ENCODE results near the gene TMEM178A. TPM values are rescaled to one million over a fixed set of nuclear protein-coding genes. Genes with fewer than 3 reads are reported as not detected.

TMEM178A gene
- total RNA-seq, 4 donors from 2014 or later: 0.68 to 1.4 (median 1.1) TPM

DNA sequence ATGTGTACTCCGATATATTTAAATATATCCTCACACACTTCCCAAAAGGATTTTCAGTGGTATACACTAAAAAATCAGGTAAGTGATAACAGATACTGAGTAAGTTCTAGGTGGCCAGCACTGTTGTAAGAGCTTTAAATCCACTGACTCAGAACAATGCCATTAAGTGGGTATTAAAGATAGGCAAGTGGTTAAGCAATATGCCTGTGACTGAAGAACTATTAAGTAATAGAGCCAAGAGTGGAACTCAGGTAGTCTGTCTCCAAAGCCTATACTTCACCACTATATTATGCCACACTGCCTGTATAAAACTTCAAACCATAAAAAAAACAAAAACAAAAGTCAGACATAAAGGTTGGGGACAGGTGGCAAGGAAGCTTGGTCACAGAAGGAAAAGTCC is 76.2 kb downstream of the TMEM178A start:
- 98 to 100% methylated on average over 1 of the region's 1 CpG for WGBS, 2 donors
- no peak overlapping the region for H3K4me3 ChIP-seq (ENCODE audit: low read depth, poor library complexity, severe bottlenecking)
- TF ChIP-seq, protein P1, sequence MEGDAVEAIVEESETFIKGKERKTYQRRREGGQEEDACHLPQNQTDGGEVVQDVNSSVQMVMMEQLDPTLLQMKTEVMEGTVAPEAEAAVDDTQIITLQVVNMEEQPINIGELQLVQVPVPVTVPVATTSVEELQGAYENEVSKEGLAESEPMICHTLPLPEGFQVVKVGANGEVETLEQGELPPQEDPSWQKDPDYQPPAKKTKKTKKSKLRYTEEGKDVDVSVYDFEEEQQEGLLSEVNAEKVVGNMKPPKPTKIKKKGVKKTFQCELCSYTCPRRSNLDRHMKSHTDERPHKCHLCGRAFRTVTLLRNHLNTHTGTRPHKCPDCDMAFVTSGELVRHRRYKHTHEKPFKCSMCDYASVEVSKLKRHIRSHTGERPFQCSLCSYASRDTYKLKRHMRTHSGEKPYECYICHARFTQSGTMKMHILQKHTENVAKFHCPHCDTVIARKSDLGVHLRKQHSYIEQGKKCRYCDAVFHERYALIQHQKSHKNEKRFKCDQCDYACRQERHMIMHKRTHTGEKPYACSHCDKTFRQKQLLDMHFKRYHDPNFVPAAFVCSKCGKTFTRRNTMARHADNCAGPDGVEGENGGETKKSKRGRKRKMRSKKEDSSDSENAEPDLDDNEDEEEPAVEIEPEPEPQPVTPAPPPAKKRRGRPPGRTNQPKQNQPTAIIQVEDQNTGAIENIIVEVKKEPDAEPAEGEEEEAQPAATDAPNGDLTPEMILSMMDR (IDR thresholded peaks at IDR 0.05): no peak
- no peak for TF ChIP-seq POLR2A (IDR thresholded peaks at IDR 0.05)
- intact Hi-C loops (cut with DNase I; ENCODE audit: low total_unique reads): no loop called here
- DNase-seq (ENCODE audit: low spot score in 2 of 2): no peak

GRCh38 chr2:39743269-39743776 is 77.6 kb downstream of the TMEM178A start:
- 24 to 27% methylated on average over 1 of the region's 1 CpG for WGBS, 2 donors
- DNase-seq (ENCODE audit: low spot score in 2 of 2): no peak
- H3K4me3 ChIP-seq (ENCODE audit: low read depth, poor library complexity, severe bottlenecking): no peak overlapping the region
- intact Hi-C loops (cut with DNase I; ENCODE audit: low total_unique reads): no loop called here
- TF ChIP-seq, protein P1 (IDR thresholded peaks at IDR 0.05): no peak
- no peak for TF ChIP-seq POLR2A (IDR thresholded peaks at IDR 0.05)

- intact Hi-C loops (cut with DNase I; ENCODE audit: low total_unique reads): no loop called here
- no peak for TF ChIP-seq POLR2A (IDR thresholded peaks at IDR 0.05)
- TF ChIP-seq, protein P1 (IDR thresholded peaks at IDR 0.05): no peak
- DNase-seq (ENCODE audit: low spot score in 2 of 2): no peak
- WGBS, 2 donors: 89 to 96% methylated on average over 1 of the region's 1 CpG
- no peak overlapping the region for H3K4me3 ChIP-seq (ENCODE audit: low read depth, poor library complexity, severe bottlenecking)
Observed at GRCh38 chr2:39755466-39755865, 89.7 kb downstream of the TMEM178A start.

DNA sequence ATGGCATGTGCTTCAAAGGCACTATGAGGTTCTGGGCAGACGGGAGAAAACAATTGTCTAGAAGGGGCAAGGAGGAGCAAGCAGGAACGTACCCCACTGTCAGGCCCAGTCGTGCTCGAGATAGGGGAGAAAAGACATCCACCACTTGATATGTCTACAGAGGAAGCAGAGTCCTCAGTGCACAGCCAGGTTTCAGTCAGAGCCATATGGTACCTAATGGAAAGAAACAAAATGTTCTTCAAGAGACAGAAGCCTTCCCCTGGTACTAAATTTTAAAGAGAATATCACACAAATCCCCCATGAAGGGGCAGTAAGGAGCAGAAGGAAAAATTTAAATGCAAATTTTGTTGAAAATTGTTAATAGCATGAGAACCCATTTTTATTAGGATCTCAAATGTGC is 91.4 kb downstream of the TMEM178A start:
- intact Hi-C loops (cut with DNase I; ENCODE audit: low total_unique reads): no loop called here
- DNase-seq (ENCODE audit: low spot score in 2 of 2): no peak
- no peak overlapping the region for H3K4me3 ChIP-seq (ENCODE audit: low read depth, poor library complexity, severe bottlenecking)
- WGBS, 2 donors: 95 to 98% methylated on average over 4 of the region's 4 CpGs
- TF ChIP-seq POLR2A (IDR thresholded peaks at IDR 0.05): no peak
- TF ChIP-seq, protein P1 (IDR thresholded peaks at IDR 0.05): no peak

- intact Hi-C loops (cut with DNase I; ENCODE audit: low total_unique reads): no loop called here
- DNase-seq (ENCODE audit: low spot score in 2 of 2): no peak
- 88 to 95% methylated on average over 2 of the region's 2 CpGs for WGBS, 2 donors
- no peak overlapping the region for H3K4me3 ChIP-seq (ENCODE audit: low read depth, poor library complexity, severe bottlenecking)
- no peak for TF ChIP-seq POLR2A (IDR thresholded peaks at IDR 0.05)
- TF ChIP-seq, protein P1 (IDR thresholded peaks at IDR 0.05): no peak
Observed at GRCh38 chr2:39762448-39762847, 96.7 kb downstream of the TMEM178A start.

Other genes starting within 250 kb of the TMEM178A start
- 10 to 100 TPM; 43.1 to 68.8 (median 45.6) TPM for gene MAP4K3, start 228.6 kb upstream of the TMEM178A start, total RNA-seq
- gene THUMPD2, start 113.3 kb downstream of the TMEM178A start, total RNA-seq: 10 to 100 TPM; 11.1 to 18.0 (median 14.7) TPM

Data from lower leg skin (tissue), 4 donors.